Stimulated activated CD4-positive, alpha-beta T cell treated with anti-CD3 and anti-CD28 coated beads, Interleukin-1b, Interleukin-23, amount 100 ng/mL, for 4 hours (primary cell): Measurements from ENCODE around the gene COBLL1.

ENCODE experiments used
- DNase-seq, 2 donors: peaks; one replicate each; pipeline ENCODE4 v3.0.0-alpha.2; 2020; ENCODE audit warnings: low read depth in 2 of 2

COBLL1 gene

DNA sequence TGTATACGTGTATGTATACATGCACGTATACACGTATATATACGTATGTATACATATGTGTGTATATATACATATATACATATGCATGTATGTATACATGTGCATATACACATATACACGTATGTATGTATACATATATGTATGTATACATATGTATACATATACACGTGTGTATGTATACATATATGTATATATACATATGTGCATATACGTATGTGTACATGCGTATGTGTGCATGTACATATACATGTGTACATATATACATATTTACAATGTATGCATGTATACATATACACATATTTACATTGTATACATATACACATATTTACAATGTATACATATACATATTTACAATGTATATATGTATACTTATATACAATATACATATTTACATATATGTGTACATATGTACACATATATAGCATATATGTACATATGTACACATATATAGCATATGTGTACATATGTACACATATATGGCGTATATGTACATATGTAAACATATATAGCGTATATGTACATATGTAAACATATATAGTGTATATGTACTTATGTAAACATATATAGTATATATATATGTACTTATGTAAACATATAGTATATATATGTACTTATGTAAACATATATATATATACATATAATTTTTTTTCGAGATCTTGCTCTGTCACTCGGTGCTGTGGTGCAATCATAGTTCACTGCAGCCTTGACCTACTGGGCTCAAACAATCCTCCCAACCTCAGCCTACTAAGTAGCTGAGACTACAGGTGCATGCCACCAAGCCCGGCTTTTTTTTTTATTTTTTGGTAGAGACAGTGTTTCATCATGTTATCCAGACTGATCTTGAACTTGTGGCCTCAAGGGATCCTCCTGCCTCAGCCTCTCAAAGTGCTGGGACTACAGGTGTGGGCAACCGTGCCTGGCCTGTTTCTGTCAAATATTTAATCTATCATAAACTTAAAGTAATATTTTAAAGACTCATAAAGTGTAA lies 23.2 kb downstream of the COBLL1 start:
- DNase-seq, result no peak

DNA sequence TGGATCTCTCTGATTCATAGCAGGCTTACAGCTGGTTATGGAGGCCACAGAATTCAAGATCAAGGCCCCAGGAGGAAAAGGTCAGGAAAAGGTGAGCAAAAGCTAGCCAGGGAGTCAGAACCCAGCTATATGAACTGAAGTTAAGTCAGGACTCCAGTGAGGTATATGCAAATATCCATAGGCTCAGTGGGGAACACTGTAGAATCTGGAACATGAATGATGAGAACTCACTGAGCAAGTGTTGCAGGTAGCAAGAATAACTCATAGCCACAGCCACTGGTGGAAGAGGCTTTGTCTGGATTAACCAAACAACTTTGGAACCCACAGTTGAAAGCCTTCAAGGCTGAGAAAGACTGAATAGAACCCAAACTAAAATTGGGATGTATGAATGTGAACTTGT lies 24.7 kb downstream of the COBLL1 start:
- no peak for DNase-seq

DNA sequence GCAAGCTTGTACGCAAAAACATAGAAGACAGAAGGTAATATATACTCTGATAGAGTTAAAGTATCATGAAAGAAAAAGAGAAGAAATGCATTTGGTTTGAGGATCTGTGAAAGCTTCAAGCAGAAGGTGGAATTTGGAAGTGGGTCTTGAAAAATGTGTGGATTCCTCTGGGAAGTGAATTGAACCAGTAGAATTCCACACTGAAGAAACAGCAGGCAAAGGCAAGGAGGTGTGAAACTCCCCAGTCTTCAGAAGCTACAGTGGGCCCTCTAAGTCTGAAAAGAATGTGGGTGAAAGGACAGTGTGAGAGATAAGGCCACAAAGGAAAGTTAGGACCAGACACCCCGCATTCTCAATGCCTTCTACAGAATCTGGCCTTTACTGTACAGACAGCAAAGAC lies 25.6 kb downstream of the COBLL1 start:
- no peak for DNase-seq

DNA sequence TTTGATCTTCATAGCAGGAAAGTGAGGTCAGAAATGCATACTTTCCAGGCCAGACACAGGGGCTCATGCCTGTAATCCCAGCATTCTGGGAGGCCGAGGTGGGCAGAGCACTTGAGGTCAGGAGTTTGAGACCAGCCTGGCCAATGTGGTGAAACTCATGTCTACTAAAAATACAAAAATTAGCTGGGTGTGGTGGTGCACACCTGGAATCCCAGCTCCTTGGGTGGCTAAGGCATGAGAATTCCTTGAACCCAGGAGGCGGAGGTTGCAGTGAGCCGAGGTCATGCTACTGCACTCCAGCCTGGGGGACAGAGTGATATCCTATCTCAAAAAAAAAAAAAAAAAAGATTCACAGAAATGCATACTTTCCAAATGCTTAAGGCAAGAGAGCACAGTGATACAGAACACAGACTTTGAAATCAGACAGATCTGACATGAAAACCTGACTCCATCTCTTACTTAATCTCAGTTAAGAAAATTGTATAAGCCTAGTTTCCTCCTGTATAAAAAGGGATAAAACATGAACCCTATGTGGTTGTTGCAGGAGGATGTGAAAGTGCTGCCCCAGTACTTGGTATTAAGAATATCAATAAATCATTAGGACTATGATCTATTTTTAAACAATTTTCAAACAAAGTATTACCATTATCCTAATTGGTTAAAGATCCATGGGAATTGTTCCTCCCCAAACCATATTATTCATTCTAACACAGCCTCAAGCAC lies 26.4 kb downstream of the COBLL1 start:
- DNase-seq, result no peak

DNA sequence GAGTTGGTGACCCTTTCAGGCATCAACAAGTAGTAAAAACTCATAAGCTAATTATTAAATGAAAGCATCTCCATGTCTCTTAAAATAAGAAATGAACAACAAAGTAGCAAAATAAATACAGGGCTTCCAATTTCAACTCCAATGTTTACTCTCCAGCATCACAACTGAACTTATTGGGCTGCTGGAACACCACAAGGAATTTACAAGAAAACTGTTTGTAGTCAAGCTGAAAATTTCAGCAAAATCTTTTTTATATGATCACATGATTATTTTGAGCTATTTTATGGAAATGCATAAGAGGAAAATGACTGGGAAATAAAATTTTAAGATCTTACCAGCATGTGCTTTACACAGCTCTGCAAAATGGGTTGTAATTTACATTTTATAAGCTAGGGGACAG lies 28.1 kb downstream of the COBLL1 start:
- DNase-seq, result no peak

DNA sequence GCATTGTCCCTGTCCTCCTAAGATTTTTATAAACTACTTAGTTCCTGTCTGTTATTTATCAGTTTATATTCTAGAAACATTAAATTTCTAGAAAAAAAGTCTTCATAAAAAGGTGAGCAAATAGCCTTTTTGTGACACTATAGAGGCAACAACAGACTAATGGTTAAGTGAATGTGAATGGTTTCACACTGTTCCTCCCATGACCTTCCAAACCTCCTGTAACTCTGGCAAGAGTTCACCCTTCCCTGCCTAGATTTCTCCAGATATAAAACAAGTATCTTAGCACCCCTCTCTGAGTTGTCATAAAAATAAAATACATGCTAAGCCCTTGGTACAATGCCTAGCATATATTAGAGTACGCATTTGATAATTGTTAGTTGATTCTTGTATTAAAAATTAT lies 29.2 kb downstream of the COBLL1 start:
- no peak for DNase-seq

DNA sequence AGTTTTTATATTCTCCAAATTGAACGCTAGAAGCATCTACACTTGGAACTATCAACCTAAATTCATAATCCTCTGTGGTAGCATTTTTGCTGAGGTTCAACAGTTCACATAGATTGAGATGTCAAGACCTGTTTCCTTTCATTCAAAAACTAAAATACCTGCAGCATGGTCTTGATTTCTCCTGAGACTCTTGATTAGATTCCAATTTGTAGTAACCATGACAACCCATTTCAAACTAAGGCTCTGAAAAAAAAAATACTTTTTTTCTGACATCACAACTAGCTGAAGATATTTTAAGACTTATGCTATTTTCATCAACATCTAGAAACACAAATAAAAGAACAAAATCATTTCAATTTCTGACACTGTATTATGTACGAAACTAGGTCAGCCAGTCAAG lies 29.8 kb downstream of the COBLL1 start:
- no peak for DNase-seq

DNA sequence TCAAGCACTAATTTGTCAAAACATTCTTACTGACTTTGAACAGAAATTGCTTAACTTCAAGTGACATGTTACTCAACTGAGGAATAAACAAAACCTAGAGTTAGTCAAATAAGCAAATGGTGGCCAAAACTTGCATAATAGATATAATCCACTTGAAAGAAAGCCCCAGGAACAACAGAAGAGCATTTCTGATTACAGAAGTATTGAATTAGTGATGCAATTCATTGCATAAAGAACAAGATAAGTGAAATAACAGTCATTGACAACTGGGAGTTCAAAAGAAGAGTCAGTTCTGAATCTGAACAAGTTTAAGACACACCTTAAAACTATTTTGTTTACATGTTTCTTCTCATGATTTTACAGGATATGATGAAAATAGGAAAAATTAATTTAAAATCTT lies 30.8 kb downstream of the COBLL1 start:
- DNase-seq, result no peak

DNA sequence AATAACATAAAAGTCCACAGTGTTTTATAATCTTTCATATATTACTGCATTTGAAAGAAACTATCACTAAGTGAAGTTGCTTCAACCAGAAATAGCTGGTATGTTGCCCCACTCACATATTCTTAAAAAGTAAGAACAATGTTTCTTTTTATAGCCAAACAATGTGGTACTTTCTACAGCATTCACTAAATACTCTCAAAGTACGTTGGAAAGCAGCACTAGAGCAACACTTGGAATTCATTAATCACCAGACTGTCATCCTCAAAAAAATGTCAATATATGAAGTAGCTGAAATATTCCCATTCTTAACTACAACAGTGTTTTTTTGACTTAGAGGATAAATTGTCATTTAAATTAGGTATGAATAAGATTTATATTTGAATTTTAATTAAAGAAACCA lies 32.8 kb downstream of the COBLL1 start:
- no peak for DNase-seq

DNA sequence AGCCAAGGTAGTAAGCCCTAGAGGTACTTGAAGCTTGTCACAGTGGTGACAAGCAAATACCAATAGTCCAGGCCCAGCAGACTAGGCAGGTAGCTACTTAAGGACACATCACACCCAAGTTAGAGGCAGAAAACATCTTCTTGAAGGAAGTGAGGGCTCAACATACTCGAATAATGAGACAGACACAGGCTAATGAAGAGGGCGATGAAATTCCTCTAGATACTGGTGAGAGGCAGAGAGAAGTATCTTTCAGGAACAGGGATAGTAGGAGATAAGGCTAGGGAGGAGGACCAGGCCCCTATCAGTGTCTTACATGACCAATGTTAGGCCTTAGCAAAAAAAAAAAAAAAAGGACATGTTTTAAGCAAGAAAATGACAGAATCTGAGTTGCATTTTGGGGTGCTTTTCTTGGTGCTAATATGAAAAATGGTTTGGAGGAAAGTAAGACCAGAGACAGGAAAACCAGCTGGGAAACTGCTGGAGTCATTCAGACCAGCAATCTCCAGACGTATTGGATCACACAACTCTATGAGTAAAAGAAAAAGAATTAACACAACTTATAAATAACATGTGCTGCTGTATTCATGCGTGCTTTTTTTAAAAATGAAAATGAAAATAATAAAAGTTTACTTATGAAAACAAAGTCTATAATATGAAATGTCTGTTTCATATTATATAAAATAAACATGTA lies 37.7 kb downstream of the COBLL1 start:
- DNase-seq, result no peak

DNA sequence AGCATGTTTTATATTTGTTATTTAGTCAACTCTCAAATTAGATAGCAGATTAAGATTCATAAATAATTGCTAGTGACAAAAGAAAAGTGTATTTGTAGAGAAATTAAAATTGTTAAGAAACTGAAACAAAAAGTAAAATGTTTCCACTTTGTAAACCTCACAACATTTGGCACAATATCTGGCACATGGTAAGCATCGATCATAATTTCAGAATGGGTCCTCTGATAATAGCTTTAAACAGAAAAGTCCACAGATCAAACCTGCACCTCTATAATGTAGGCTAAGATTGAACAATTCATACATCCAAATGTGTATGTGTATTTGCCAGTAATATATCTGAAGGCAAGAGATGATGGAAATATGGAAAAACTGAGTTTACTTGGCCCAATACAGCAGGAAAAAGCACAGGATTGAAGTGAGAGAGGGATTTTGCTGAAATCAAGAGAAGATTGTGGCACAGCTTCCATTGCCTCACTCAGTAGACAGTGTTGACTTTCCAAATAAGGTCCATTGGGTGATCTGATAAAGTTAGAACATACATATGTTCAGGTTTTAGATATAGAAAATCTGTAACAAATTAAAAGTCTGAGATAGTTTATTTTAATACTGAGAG lies 39.4 kb downstream of the COBLL1 start:
- DNase-seq, result no peak

DNA sequence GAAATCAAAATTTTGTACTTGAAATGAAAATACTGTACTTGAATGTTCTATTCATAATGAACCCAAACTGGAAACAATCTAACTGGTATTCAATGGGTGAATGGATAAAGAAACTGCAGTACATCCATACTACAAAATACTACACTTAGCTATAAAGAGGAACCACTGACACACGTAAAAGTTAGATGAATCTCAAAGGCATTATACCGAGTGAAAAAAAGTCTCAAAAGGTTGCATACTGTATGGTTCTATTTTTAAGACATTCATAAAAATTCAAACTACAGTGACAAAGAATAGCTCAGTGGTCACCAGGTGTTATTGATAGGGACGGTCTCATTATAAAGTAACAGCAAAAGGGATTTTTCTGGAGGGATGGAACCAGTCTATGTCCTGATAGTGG lies 41.1 kb downstream of the COBLL1 start:
- DNase-seq, result no peak

DNA sequence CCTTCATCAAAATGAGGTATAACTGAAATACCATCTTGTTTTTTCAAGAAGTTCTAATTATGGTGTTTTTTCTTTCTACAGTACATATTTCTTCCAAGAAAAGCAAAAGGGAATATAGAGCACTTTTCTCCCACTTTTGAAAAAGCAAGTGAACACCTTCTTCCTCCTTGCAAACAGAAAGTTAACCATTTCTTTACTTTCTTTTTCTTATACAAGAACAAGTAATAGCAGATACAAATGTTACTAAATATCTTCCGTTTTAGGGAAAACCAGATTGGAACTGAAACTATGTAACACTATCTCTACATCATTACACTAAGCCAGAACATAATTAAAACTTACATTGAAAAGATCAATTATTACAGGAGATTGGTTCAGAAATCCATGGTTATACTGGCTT lies 44.0 kb downstream of the COBLL1 start:
- no peak for DNase-seq

DNA sequence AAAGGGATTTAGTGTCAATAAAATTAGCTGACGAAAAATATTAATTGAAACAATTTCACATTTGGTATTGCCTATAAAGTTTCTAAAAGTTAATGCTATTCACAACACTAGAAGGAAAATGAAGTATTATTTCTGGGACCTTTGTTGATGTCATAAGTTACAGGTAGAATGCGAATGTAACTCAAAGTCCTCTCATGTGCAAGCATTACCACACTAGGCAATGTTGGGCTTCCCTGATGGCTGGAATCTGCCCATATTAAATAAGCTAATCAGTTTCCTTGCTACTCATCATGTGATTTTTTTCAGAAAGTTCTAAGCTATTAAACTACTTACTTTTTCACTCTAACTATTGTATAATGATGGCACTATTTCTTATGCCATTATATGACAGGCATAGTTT lies 44.6 kb downstream of the COBLL1 start:
- DNase-seq, result no peak

DNA sequence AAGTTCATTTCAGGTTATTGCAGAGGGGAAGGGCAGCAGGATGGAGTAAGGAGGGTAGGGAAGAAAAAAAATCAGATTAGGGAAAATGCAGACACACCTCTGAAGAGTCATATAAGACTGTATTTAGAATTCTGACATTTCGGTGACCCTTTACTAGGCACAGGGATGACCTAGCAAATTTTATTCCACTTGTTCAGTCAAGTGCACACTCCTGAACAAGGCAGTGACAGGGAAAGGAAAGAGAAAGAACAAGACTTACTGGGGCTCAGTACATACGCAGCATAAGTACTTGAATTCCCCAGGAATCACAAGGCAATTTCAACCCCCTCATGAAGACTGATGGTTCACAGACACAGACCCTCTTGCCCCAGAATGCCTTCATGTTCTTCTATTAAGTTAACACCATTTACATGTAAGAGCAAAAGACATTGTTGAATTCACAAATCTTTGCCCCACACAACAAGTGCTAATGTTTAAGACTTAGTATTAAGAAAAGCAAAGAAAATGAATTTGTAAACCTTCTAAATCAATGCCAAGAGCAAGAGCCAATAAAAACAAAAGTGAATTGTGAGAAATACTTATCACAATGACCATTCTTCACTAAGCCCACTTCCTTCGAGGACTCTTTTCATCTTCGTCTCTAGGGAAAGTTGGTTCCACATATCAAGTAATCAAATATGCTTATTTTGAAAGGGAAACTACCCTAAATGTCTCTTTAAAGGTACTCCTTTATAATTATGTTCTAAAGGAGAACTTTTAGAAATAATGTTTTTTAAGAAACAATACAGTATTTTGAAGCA lies 47.0 kb downstream of the COBLL1 start:
- no peak for DNase-seq

DNA sequence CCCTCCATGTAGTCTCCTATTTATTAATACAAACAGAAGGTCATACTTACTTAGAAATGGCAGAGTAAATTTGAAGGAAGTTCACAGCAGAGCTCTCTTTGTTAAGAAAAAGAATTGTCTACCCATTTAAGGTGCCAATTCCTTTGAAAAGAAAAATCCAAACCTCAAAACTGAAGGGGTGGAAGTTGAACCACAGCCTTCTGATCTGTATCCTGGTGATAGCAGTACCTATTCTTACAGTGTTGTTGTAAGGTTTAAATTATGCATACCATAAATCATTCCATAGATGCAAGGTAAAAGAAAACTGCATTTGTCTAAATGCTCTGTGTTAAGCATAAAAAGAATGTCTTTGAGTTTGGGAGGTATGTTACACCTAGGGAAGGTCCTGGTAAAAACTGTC lies 47.6 kb downstream of the COBLL1 start:
- DNase-seq, result no peak

DNA sequence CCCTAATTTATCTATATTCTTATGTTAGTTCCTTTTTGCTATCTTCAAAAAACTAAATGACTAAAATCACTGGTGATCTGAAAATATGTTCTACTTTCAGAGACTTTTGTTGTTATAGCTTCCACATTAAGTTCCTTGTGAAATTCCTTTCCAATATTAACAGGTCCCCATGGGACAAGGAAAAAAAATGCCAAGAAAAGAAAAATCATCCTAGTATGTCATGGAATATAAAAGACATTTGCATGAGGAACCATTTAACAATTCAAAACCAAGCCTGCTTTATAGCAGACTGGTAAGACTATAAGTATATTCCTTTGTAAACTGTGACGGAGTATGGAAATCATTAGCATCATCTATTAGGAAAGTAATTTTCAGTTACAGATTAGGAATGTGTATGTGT lies 48.1 kb downstream of the COBLL1 start:
- DNase-seq, result no peak

DNA sequence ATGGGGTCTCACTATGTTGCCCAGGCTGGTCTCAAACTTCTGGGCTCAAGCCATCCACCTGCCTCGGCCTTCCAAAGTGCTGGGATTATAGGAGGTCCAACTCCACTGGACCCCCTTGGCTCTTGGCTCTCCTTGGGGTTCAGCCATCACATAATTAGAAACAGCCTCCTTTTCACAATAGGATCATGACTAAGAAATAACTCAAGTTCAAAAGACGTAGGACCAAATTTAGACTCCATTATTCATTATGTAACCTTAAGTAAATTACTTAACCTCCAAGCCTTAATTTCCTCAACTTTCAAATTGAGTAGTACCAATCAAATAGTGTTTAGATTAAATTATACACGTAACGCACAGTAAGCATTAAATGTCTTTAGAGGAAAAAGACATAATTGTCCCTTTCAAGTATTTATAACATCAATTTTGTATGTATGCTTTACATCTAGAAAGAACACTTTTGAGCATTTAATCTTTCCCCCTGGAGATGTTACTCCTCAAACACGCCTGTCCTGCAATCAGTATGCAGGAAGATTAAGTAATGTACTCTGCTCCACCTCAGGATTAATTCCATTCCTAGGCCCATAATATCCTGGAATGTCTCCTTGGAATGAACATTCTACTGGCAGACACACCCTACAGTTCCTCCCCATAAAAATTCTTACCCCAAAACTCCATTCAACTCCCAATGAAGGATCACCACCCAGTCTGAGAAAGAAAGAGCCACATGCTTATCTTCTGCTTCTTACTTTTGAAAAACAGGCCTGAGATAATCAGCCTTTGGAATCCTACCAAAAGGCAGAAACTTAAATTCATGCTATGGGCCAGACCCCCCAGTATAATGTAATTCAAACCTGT lies 49.1 kb downstream of the COBLL1 start:
- DNase-seq, result no peak

DNA sequence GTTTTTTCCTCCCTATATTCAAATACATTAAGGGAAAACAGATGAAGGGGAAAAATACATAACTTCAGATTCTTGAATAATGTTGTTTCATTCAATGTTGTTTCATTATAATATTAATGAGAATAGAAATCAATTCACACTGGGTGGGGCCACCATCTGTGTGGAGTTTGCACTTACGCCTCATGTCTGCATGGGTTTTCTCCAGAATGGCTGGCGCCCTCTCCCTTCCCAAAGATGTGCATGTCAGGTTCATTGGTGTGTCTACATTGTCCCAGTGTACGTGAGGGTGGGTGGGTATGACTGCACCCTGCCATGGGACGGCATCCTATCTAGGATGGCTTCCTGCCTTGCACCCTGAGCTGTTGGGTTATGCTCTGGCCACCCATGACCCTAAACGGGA lies 51.7 kb downstream of the COBLL1 start:
- no peak for DNase-seq

DNA sequence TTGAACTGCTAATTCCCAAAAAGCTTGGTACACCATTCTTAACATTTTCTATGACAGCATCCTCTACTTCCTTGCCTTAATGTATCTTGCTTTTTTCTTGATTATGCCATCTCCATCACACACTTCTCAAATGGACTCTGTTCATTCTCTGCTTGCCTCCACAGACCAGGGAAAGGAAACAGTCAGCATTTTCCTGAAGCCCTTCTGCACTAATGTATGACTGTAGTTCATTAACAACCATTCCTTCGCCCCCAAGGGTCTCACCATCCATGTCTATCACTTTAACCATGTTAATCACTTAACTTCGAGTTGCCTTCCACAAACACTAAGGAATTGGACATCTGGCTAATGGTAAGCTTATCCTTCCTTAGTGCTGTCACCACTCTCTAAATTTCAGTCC lies 54.8 kb downstream of the COBLL1 start:
- DNase-seq, result no peak
